HUES48 (cell line): ENCODE results near the gene THEM5.
A peak's percentile ranks its signal among the peaks of the same experiment; 100 is the strongest.

ENCODE experiments used
- H3K27ac ChIP-seq: one replicate; pipeline ENCODE4 v1.7.0; 2013; ENCODE audit warnings: low read depth, low read length, inconsistent platforms
- H3K27me3 ChIP-seq: 2 replicates; pipeline ENCODE4 v1.6.1; 2013; ENCODE audit warnings: mild to moderate bottlenecking, low read length; ENCODE audit not compliant: control insufficient read depth, insufficient read depth
- H3K36me3 ChIP-seq: 2 replicates; pipeline ENCODE4 v1.6.1; 2013; ENCODE audit warnings: low read length; ENCODE audit not compliant: control insufficient read depth, insufficient read depth
- H3K4me1 ChIP-seq: 2 replicates; pipeline ENCODE4 v1.6.1; 2013; ENCODE audit warnings: mild to moderate bottlenecking, low read length; ENCODE audit not compliant: control insufficient read depth, insufficient read depth
- H3K4me3 ChIP-seq: 2 replicates; pipeline ENCODE4 v1.5.1; 2013; ENCODE audit warnings: mild to moderate bottlenecking, low read depth, low read length
- H3K9ac ChIP-seq: 2 replicates; pipeline ENCODE4 v1.6.1; 2013; ENCODE audit warnings: mild to moderate bottlenecking, low read depth, low read length, moderate library complexity
- H3K9me3 ChIP-seq: 2 replicates; pipeline ENCODE4 v1.6.1; 2013; ENCODE audit warnings: low read length; ENCODE audit not compliant: control insufficient read depth, insufficient read depth

Gene THEM5

DNA sequence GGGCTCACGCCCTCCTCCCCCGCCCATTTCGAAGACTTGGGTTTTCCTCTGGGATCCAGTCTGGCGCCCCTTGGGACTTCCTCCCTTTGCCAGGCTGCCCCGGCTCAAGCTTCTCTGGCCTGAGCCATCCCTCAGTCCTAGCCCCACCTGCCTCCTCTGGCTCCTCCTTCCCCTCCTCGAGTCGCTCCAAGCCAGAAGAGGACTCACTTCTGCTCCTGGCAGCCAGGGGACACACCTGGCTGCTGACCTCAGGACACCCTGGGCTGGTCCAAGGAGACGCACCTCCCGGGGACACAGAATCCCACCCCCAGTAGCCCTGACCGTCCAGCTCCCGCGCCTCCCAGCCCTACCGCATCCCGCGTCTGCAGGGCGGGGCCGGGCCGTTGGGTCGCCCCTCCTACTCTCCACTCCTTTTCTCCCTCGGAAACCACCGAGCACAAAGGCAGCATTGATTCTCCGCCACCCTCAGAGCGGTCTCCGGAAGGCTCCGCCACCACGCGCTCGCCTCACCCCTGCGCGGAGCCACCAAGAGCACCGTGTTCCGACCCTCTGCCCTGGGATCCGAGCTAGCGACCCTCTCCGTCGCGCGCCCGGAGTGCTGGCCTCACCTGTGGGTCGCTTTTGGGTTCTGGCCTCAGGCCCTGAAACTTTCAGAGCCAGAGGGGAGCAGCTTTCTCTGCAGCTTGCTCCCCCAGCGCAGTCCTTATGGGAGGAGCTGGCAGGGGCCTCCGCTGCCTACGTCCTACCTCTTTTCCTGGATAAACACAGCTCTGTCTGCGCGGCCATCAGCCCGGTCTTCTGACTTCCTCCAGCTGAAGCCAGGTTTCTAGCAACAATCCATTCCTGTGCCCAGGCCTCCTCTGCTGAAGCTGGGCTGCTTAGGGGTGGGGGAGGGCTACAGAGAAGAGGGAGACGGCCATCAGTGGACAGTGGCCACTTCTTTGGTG is 13.8 kb downstream of the THEM5 start, which contains the start of gene C2CD4D:
C2CD4D (minus strand) TSS at position 364 of the 947 bp plus-strand sequence. CDS start 831 bp downstream, outside the sequence.
- H3K27me3 ChIP-seq = peaks cover 43% of the 10 kb centered on the region
- no peaks in the 10 kb centered on the region for H3K9me3 ChIP-seq
- peak within 1 kb of the TSS; percentile 52 for H3K27ac ChIP-seq
- H3K36me3 ChIP-seq = no peaks in the 10 kb centered on the region
- H3K4me3 ChIP-seq = peak within 1 kb of the TSS; percentile 60
- H3K9ac ChIP-seq = peak within 1 kb of the TSS; percentile 78
- peaks cover 21% of the 10 kb centered on the region for H3K4me1 ChIP-seq

DNA sequence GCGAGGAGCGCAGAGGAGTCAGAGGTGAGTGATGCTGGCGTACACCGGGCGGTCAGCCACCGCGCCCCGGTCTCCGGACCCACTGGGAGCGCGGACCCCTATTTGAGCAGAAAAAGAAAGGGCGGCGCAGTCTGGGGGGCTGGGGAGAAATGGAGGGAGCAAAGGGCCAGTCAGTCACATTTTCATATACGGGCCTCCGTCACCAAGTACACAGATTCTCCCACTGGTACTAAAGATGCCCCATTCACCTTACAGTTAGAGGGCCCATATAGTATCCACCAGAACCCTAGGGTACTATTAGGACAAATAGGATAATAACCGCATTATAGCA is 14.5 kb downstream of the THEM5 start:
- Histone ChIP-seq H3K27ac (no peak overlapping the region), H3K9me3 (no peaks in the 10 kb centered on the region), H3K27me3 (peaks cover 43% of the 10 kb centered on the region), H3K9ac (no peak overlapping the region), H3K4me1 (peaks cover 21% of the 10 kb centered on the region), H3K36me3 (no peaks in the 10 kb centered on the region), H3K4me3 (peak overlapping the region; percentile 60)

DNA sequence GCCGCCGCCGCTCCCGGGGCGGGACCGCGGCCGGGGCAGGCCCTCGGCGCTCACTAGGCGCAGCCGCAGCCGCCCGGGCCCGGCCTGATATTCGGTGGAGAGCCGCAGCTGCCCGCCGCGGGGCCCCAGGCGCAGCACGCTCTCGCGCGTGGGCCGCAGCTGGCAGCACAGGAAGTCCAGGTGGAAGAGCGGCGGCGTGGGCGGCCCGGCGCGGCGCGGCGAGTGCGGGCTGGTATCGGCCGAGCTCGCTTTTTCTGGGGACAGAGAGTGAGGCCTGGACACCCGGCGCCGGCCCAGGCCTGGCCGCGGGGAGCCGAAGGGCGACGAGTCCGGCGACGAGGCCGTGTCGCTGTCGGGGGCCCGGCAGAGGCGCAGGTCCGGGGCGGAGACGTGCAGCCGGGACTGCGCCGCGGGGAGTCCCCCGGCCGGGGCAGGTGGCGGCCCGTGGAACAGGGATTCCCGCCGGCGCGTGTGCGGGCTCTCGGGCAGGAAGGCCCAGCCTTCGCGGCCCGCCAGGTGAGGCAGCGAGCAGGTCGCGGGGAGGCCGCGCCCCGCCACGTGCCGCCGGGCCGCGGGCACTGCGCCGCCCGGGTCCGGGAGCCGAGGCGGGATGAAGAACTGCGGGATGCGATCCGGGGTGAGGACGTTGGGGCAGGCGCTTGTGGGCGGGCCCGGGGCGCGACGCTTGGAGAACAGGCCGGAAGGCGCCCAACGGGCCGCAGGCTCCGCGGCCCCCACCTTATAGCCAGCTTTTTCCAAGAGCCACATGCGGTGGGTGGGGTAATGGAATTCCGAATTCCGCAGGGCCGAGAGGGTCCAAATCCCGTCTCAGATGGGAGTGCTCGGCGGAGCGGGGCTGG is 15.1 kb downstream of the THEM5 start:
- no peaks in the 10 kb centered on the region for H3K9me3 ChIP-seq
- H3K9ac ChIP-seq = no peak overlapping the region; the same call in 1 of the 2 replicates
- peaks cover 21% of the 10 kb centered on the region for H3K4me1 ChIP-seq
- H3K27me3 ChIP-seq = peaks cover 43% of the 10 kb centered on the region
- H3K27ac ChIP-seq = no peak overlapping the region
- no peaks in the 10 kb centered on the region for H3K36me3 ChIP-seq
- H3K4me3 ChIP-seq = peak overlapping the region; percentile 60

DNA sequence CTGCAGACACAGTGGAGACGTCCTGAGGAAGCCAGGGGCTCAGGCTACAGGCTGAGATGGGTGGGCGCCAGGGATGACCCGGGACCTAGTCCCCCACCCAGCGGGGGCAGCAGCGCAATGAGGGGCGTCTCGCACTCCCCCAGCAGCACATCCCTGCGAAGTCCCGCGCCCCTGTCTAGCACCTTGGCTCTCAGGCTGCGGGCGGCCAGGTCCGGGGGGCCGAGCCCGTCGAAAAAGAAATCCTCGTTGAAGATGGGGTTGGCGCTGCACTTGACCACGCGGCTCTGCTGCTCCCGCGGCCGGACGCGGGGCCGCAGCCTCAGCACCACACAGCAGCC is 15.7 kb downstream of the THEM5 start:
- Histone ChIP-seq H3K27ac (no peak overlapping the region), H3K9me3 (no peaks in the 10 kb centered on the region), H3K27me3 (peaks cover 43% of the 10 kb centered on the region), H3K36me3 (no peaks in the 10 kb centered on the region), H3K4me3 (peak overlapping the region; percentile 60), H3K4me1 (peaks cover 21% of the 10 kb centered on the region), H3K9ac (no peak overlapping the region)

DNA sequence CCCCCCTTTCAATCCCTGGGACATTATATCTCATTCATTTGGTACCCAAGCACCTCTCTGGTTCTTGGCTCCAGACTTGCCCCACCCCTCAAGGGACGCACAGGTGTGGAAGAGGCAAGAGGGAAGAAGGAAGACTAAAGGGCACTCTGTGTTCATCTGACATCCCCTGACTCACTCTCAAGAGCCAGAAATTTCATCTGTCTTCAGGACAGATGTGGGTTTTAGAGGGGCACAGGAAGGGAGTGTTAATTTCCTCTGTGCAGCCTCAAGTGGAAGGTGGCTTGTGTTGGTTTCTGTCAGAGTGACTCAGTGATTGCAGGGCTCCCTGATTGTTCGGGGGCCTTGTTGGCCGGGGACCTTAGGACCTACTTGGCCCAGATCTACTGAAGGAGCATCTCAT is 16.3 kb downstream of the THEM5 start:
- H3K4me1 ChIP-seq = peaks cover 21% of the 10 kb centered on the region
- H3K27me3 ChIP-seq = peaks cover 43% of the 10 kb centered on the region
- H3K36me3 ChIP-seq = no peaks in the 10 kb centered on the region

DNA sequence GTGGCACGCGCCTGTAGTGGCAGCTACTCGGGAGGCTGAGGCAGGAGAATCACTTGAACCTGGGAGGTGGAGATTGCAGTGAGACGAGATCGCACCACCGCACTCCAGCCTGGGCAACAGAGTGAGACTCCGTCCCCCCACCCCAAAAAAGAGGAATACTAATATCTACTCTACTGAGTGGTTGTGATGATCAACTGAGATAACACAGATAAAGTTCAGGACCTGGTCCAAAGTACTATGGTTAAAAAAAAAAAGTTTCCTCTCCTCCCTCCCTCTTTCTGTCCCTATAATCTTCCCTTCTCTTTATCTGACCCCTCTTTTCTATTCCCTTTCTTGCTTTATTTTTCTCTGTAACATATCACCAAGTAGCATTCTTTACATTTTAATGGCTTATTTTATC is 17.9 kb downstream of the THEM5 start:
- Histone ChIP-seq H3K9ac (no peak overlapping the region), H3K27me3 (peaks cover 32% of the 10 kb centered on the region), H3K4me1 (peaks cover 24% of the 10 kb centered on the region), H3K27ac (no peak overlapping the region), H3K4me3 (no peak overlapping the region), H3K36me3 (no peaks in the 10 kb centered on the region), H3K9me3 (no peaks in the 10 kb centered on the region)

More for the DNA sequence above, 16.3 kb downstream of the THEM5 start:
- H3K27ac ChIP-seq = no peak overlapping the region
- H3K4me3 ChIP-seq = peak overlapping the region; percentile 8; the same call in 1 of the 2 replicates
- H3K9ac ChIP-seq = no peak overlapping the region
- no peaks in the 10 kb centered on the region for H3K9me3 ChIP-seq

DNA sequence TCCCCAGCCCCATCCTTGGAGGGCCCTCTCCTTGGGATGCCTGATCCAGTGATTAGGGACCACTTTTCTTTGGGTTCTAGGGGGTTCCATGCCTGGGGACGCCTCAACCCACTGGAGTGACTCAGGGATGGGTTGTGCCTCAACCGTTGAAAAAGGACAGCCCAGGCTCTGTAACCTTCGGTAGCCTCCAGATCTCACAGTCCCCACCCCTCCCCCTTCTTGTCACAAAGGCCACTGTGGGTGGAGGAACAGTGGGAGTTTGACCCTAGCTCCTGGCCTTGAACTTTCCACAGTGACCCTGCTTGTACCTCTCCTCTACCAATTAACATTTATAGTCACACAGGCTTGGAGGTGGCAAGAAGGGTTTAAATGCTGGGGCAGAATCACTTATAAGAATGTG is 19.3 kb downstream of the THEM5 start:
- H3K27ac ChIP-seq = no peak overlapping the region
- H3K4me3 ChIP-seq = no peak overlapping the region
- H3K27me3 ChIP-seq = peaks cover 27% of the 10 kb centered on the region
- no peaks in the 10 kb centered on the region for H3K9me3 ChIP-seq
- no peak overlapping the region for H3K9ac ChIP-seq
- H3K4me1 ChIP-seq = peaks cover 27% of the 10 kb centered on the region
- no peaks in the 10 kb centered on the region for H3K36me3 ChIP-seq

DNA sequence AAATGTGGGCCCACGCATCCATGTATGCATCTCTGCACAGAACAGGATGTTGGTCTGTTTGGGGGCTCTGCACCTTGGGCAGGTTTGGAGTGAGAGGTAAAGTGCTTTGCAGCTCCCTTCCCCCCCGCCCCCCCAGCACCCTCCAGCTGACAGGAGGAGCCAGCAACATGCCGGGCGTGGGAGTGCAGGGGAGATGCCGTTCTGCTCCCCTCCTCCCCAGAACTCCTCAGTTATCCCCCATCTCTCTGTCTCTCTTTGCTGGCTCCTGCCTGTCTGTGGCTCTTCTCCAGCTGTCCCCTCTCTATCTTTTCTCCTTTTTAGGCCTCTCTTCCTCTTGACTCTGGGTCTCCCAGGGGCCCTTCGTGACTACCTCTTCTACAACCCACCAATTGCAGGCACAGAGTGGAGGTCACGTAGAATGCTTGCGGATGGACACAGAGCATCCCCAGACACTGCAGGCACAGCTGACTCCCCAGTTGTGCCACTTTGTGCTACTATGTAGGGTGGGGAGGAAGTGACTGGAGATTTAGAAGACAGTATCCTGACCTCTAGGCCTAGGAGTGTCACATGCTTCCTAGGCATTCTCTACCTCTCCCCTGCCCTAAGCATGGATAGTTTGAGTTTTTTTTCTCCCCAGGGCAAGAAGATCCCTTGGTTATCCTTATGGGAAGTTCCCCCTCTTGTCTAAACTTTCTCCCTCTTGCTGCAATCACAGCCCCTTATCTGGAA is 20.2 kb downstream of the THEM5 start:
- Histone ChIP-seq H3K4me3 (no peak overlapping the region), H3K9ac (no peak overlapping the region), H3K36me3 (no peaks in the 10 kb centered on the region), H3K9me3 (no peaks in the 10 kb centered on the region), H3K27me3 (peaks cover 18% of the 10 kb centered on the region), H3K27ac (no peak overlapping the region), H3K4me1 (peaks cover 30% of the 10 kb centered on the region)

DNA sequence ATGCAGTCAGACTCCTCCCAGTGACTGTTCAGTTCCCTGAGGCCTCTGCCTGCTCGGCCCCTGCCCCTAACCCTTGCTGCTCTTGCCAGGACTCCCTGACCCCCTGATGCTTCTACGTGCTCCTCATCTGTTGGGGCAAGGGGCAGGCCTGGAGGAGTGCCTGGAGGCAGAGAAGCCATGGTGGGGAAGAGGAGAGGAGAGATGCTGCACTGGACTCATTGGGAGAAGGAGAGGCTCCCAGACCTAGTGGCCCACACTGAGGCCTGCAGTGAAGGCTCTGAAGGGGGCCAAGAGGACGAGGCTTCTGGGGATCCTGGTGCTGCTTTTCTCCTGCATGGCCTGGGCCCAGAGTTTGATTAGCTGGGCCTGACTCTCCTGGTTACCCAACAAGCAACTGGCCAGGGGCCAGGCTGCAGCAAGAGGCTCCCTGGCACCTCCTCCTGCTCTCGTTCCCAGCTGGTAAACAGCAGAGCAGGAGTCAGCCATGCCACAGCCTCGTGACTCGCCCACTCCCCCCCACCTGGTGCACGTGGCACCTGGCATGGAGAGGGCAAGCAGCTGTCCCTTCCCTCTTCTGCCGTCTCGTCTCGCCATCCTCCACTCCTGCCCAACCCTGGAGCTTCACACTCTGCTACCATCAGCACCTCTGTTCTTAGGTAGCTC is 21.1 kb downstream of the THEM5 start:
- no peak overlapping the region for H3K9ac ChIP-seq
- no peaks in the 10 kb centered on the region for H3K9me3 ChIP-seq

DNA sequence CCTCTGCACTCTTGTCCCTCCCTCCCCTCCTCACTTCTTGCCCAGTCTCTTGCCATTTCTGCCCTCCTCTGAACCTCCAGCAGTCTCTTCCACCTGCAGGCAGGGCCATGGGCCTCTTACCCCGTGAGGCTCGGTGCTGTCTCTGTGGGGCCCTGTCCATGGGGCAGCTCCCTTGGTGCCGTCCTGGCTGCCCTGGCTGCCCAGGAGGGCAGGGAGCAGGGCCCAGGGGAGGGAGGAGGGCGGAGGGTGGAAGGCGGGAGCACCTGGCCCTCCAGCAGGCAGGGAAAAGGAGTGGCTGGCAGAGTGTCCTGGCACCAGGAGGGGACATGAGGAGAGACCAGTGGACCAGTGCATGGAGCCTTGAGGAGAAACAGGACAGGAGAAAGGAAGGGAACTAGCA is 21.9 kb downstream of the THEM5 start, which contains the start of gene RORC:
RORC (minus strand) TSS at position 198 of the 400 bp plus-strand sequence; CDS start at position 160, 38 bp downstream.
- H3K4me1 ChIP-seq = peaks cover 17% of the 10 kb centered on the region
- H3K9me3 ChIP-seq = no peaks in the 10 kb centered on the region
- H3K9ac ChIP-seq = no peak within 1 kb of the TSS
- H3K27me3 ChIP-seq = peaks cover under 1% of the 10 kb centered on the region; the same call in 1 of the 2 replicates
- no peaks in the 10 kb centered on the region for H3K36me3 ChIP-seq
- no peak within 1 kb of the TSS for H3K4me3 ChIP-seq
- no peak within 1 kb of the TSS for H3K27ac ChIP-seq

More for the DNA sequence above, 21.1 kb downstream of the THEM5 start:
- Histone ChIP-seq H3K27ac (no peak overlapping the region), H3K36me3 (no peaks in the 10 kb centered on the region), H3K4me1 (peaks cover 24% of the 10 kb centered on the region), H3K27me3 (peaks cover 9% of the 10 kb centered on the region), H3K4me3 (no peak overlapping the region)
